T-cell (primary cell): Measurements from ENCODE around the gene CUX1. TPM values are rescaled to one million over a fixed set of nuclear protein-coding genes. Genes with fewer than 3 reads are reported as not detected.

Source experiments
- ATAC-seq, 4 experiments: fragments of 200-7000 bp in 3 of 4; fragments of 150-1000 bp in 1 of 4; cut with Tn5 transposase; replicated peaks in 1 of 4; 1 replicate in 3 of 4; 2 replicates in 1 of 4; pipeline ENCODE4 v1.10.0; 2021; ENCODE audit warnings: moderate library complexity in 3 of 4, mild to moderate bottlenecking in 2 of 4, moderate number of reproducible peaks in 1 of 4
- CTCF ChIA-PET, 2 donors: fragments of 300-600 bp; sonication (Branson Sonifier 250); formaldehyde crosslinking; loops; one replicate each; lab custom pipeline; 2022; ENCODE audit warnings: antibody characterized with exemption in 2 of 2; lab: Charles Lee
- POLR2A ChIA-PET, 2 donors: fragments of 300-600 bp; sonication (Branson Sonifier 250); formaldehyde crosslinking; loops; one replicate each; lab custom pipeline; 2022; ENCODE audit warnings: antibody characterized with exemption in 2 of 2; lab: Charles Lee
- DNase-seq, 35 experiments: peaks; one replicate each; pipeline versions ENCODE4 v3.0.0 to v3.0.0-alpha.2; 2013 to 2023
- H3K27ac ChIP-seq: one replicate; pipeline ENCODE4 v1.5.1; 2013; ENCODE audit warnings: low read length
- H3K27me3 ChIP-seq, 2 experiments: replicated peaks in 1 of 2; 1 replicate in 1 of 2; 2 replicates in 1 of 2; pipeline versions ENCODE4 v1.6.1 to v1.7.0; 2013; ENCODE audit warnings: low read length in 1 of 2, mixed read lengths in 1 of 2; ENCODE audit not compliant: control insufficient read depth in 2 of 2, insufficient read depth in 2 of 2; ENCODE audit errors: extremely low read depth in 1 of 2
- H3K36me3 ChIP-seq, 2 donors: 1 replicate in 1 of 2; 2 replicates in 1 of 2; pipeline versions ENCODE4 v1.6.1 to v1.7.0; 2013; ENCODE audit warnings: low read length in 1 of 2; ENCODE audit not compliant: control insufficient read depth in 2 of 2, insufficient read depth in 1 of 2; ENCODE audit errors: extremely low read depth in 1 of 2
- H3K4me1 ChIP-seq, 2 experiments: 1 replicate in 1 of 2; 2 replicates in 1 of 2; pipeline versions ENCODE4 v1.6.1 to v1.7.0; 2013; ENCODE audit warnings: low read length in 2 of 2, mixed read lengths in 1 of 2; ENCODE audit not compliant: insufficient read depth in 2 of 2, control insufficient read depth in 1 of 2; ENCODE audit errors: extremely low read depth in 1 of 2
- H3K4me3 ChIP-seq, 2 donors: 1 replicate in 1 of 2; 2 replicates in 1 of 2; pipeline versions ENCODE4 v1.5.1 to v1.7.0; 2013; ENCODE audit warnings: mild to moderate bottlenecking in 2 of 2, low read length in 1 of 2, moderate library complexity in 1 of 2; ENCODE audit not compliant: control insufficient read depth in 1 of 2; ENCODE audit errors: extremely low read depth in 1 of 2
- H3K9me3 ChIP-seq: 2 replicates; pipeline ENCODE4 v1.7.0; 2013
- H3K27ac Mint-ChIP-seq, 2 donors: one replicate each; pipeline ENCODE4 v1.8.0; 2020 to 2021; ENCODE audit warnings: mild to moderate bottlenecking in 2 of 2, mixed read lengths in 2 of 2
- H3K27me3 Mint-ChIP-seq, 2 donors: one replicate each; pipeline ENCODE4 v1.8.0; 2021 to 2022; ENCODE audit warnings: mixed read lengths in 2 of 2
- H3K36me3 Mint-ChIP-seq: one replicate; pipeline ENCODE4 v1.8.0; 2021; ENCODE audit warnings: mixed read lengths
- H3K4me1 Mint-ChIP-seq, 3 donors: one replicate each; pipeline ENCODE4 v1.8.0; 2020 to 2022; ENCODE audit warnings: mixed read lengths in 3 of 3, mild to moderate bottlenecking in 1 of 3
- H3K4me3 Mint-ChIP-seq, 3 donors: one replicate each; pipeline ENCODE4 v1.8.0; 2020 to 2022; ENCODE audit warnings: mild to moderate bottlenecking in 3 of 3, mixed read lengths in 3 of 3, moderate library complexity in 3 of 3
- H3K9me3 Mint-ChIP-seq, 3 donors: one replicate each; pipeline ENCODE4 v1.8.0; 2020 to 2022; ENCODE audit warnings: mixed read lengths in 3 of 3
- WGBS: methylation state at CpG from one replicate; pipeline ENCODE4 v1.1.5; 2013; ENCODE audit warnings: missing lambda C conversion rate; ENCODE audit not compliant: insufficient coverage; 5-methylcytosine and 5-hydroxymethylcytosine counted together
- total RNA-seq, 35 experiments: library from RNA in 6 of 35; stranded (reverse) in 6 of 35; fragments of 120-200 nt in 1 of 35; gene quantifications; one replicate each; pipeline versions ENCODE4 v1.2.1 to v1.2.4 and lab custom pipeline; 2013 to 2026

CUX1 gene
- total RNA-seq, 5 donors from 2014 or later (not counting 1 experiment from before 2014, with no cell fraction given): 36.9 to 50.2 (median 42.8) TPM

DNA sequence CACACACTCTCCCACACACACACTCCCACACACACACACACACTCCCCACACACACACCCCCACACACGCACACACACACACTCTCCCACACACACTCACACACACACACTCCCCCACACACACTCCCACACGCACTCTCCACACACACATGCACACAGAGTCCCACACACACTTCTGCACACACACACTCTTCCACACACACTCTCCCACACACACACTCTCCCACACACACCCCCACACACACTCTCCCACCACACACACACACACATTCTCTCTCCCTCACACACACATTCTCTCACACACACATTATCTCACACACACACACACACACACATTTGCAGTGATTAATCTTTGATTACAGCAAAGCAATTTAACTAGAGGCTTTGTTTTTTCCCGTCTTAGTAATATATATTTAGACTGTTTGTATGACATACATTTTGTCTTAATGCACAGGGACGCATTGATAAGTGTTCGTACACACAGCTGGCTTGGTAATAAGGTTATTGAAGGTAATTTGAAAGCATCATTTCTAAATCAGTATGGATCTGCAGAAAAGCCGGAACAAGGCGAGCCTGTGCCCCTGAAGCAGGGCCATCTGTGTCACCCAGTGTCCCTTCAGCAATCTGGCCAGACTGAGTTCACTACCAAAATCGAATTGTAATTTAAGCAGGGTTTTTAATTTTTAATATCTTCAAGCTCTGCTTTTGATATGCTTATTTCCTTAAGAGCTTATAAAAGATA is 399.3 kb downstream of the CUX1 start:
- H3K4me3 Mint-ChIP-seq: no peak overlapping the region
- 100% methylated on average over 2 of the region's 8 CpGs for WGBS
- no peak overlapping the region for H3K27ac Mint-ChIP-seq

DNA sequence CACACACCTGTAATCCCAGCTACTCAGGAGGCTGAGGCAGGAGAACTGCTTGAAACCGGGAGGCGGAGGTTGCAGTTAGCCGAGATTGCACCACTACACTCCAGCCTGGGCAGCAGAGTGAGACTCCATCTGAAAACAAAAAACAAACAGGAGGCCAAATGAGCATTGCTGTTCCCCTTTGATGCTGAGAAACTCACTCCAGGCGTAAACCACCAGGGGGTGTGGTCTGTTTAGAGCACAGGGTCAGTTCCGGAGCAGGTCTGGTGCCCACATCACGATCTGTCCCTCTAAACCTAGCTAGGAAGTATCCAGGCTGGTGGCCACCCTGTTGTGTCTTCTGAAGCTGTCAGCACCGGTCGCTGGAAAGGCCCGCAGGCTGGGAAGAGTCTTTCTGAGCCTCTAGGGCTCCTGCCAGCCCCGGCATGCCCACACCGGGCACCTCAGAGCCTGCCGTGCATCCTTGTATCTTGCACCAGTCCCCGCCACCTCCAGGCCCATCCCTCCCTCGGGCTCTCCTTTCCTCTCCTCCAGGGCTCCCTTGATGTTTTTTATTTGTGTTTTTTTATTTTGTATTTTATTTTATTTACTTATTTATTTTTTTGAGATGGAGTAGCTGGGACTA is 402.9 kb downstream of the CUX1 start:
- WGBS: 100% methylated on average over 6 of the region's 14 CpGs
- Histone ChIP-seq H3K27me3 (no peaks in the 10 kb centered on the region), H3K36me3 (peaks cover 0 to 18% of the 10 kb centered on the region in 2 donors), H3K27ac (no peak overlapping the region), H3K4me1 (no peaks in the 10 kb centered on the region), H3K4me3 (no peak overlapping the region), H3K9me3 (no peaks in the 10 kb centered on the region)
- Mint-ChIP-seq H3K36me3 (peaks cover 8% of the 10 kb centered on the region), H3K4me3 (no peak overlapping the region), H3K27ac (no peak overlapping the region), H3K9me3 (no peaks in the 10 kb centered on the region), H3K4me1 (peaks cover 0 to 5% (median 2%) of the 10 kb centered on the region in 3 donors), H3K27me3 (no peaks in the 10 kb centered on the region)
- DNase-seq (no peak), ATAC-seq (no peak)
- POLR2A ChIA-PET: interaction anchor here in 1 of 2 donors (0.6 kb wide), 1 partner anchor 78 kb away, joined by 3 read pairs; no protein-coding TSS in a partner anchor
- CTCF ChIA-PET: no interaction called here

More for the DNA sequence above, 399.3 kb downstream of the CUX1 start:
- no peaks in the 10 kb centered on the region for H3K27me3 Mint-ChIP-seq
- H3K9me3 Mint-ChIP-seq: no peaks in the 10 kb centered on the region
- Histone ChIP-seq H3K4me3 (no peak overlapping the region), H3K36me3 (peaks cover 4 to 18% of the 10 kb centered on the region in 2 donors), H3K4me1 (no peaks in the 10 kb centered on the region), H3K27me3 (no peaks in the 10 kb centered on the region), H3K27ac (no peak overlapping the region), H3K9me3 (no peaks in the 10 kb centered on the region)
- no peak for DNase-seq
- peaks cover 17% of the 10 kb centered on the region for H3K36me3 Mint-ChIP-seq
- H3K4me1 Mint-ChIP-seq: peaks cover 0 to 5% (median 0%) of the 10 kb centered on the region in 3 donors
- POLR2A ChIA-PET: interaction anchor here in 1 of 2 donors (0.7 kb wide), 1 partner anchor 523 kb away, joined by 8 read pairs; no protein-coding TSS in a partner anchor
- CTCF ChIA-PET: no interaction called here
- ATAC-seq: no peak

DNA sequence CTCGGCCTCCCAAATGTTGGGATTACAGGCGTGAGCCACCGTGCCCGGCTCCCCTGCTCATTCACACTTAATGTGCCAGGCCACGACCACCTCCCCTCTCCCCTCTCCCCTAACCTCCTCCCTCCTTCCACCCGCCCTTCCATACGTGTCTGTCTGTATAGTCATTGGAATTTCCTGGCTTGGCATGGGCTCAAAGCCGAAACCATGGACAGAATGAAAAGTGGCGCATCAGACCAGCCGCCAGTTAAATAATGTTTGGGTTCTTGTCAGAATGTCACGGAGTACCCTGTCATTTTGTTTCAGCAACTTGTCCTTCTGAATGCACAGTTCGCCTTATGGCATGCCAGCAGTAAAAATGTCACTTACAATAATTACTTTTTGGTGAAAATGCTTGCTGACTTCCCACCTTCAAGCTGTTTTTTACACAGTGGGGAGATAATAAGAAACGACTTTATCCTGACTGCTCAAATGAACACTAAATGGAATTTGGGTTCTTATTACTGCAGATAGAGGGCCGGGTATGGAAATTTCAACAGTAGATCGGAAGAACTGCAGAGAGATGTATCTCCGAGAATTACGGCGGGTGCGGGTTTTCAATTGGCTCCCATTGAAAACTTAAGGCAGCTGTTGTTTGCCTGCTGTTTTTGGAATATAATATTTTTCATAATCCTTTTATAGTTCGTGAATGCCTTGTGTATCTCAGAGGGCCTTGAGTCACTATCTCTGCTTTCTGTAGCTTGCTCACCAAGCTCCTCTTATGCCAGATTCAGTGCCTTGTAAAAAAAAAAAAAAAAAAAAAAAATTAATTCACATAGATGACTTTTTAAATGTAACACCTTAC is 403.8 kb downstream of the CUX1 start:
- Mint-ChIP-seq H3K4me1 (peaks cover 0 to 5% (median 2%) of the 10 kb centered on the region in 3 donors), H3K9me3 (no peaks in the 10 kb centered on the region), H3K4me3 (no peak overlapping the region), H3K27ac (no peak overlapping the region), H3K36me3 (peaks cover 5% of the 10 kb centered on the region), H3K27me3 (no peaks in the 10 kb centered on the region)
- ATAC-seq (no peak), DNase-seq (no peak)
- Histone ChIP-seq H3K27me3 (no peaks in the 10 kb centered on the region), H3K4me3 (no peak overlapping the region), H3K36me3 (peaks cover 2 to 18% of the 10 kb centered on the region in 2 donors), H3K9me3 (no peaks in the 10 kb centered on the region), H3K27ac (no peak overlapping the region), H3K4me1 (no peaks in the 10 kb centered on the region)
- ChIA-PET POLR2A (interaction anchor here in 1 of 2 donors (0.6 kb wide), 1 partner anchor 77 kb away, joined by 3 read pairs; no protein-coding TSS in a partner anchor), CTCF (interaction anchor here (0.7 to 1.0 kb wide), 3 partner anchors 11 to 1225 kb away, joined by 3 to 4 read pairs (median 3); no protein-coding TSS in a partner anchor)
- 93% methylated on average over 10 of the region's 20 CpGs for WGBS

DNA sequence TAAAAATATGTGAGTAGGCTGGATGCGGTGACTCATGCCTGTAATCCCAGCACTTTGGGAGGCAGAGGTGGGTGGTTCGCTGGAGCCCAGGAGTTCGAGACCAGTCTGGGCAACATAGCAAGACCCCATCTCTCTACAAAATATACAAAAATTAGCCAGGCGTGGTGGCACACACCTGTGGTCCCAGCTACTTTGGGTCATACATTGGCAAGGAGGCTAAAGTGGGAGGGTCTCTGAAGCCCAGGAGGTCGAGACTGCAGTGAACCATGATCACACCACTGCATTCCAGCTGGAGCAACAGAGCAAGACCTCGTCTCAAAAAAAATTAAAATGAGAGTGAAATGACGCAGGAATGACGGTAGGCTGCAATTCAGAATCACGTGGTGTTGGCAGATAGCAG is 404.5 kb downstream of the CUX1 start:
- ATAC-seq: no peak
- H3K36me3 Mint-ChIP-seq: peaks cover under 1% of the 10 kb centered on the region
- POLR2A ChIA-PET: no interaction called here
- Histone ChIP-seq H3K9me3 (no peaks in the 10 kb centered on the region), H3K4me1 (no peaks in the 10 kb centered on the region), H3K27me3 (no peaks in the 10 kb centered on the region), H3K4me3 (no peak overlapping the region), H3K36me3 (peaks cover 2 to 18% of the 10 kb centered on the region in 2 donors), H3K27ac (no peak overlapping the region)
- DNase-seq: no peak
- H3K4me3 Mint-ChIP-seq: no peak overlapping the region
- H3K27me3 Mint-ChIP-seq: no peaks in the 10 kb centered on the region
- H3K27ac Mint-ChIP-seq: no peak overlapping the region
- CTCF ChIA-PET: interaction anchor here in 1 of 2 donors (1.0 kb wide), 1 partner anchor 12 kb away, joined by 3 read pairs; no protein-coding TSS in a partner anchor
- H3K4me1 Mint-ChIP-seq: peaks cover 0 to 2% (median under 1%) of the 10 kb centered on the region in 3 donors
- 93% methylated on average over 3 of the region's 9 CpGs for WGBS
- no peaks in the 10 kb centered on the region for H3K9me3 Mint-ChIP-seq

DNA sequence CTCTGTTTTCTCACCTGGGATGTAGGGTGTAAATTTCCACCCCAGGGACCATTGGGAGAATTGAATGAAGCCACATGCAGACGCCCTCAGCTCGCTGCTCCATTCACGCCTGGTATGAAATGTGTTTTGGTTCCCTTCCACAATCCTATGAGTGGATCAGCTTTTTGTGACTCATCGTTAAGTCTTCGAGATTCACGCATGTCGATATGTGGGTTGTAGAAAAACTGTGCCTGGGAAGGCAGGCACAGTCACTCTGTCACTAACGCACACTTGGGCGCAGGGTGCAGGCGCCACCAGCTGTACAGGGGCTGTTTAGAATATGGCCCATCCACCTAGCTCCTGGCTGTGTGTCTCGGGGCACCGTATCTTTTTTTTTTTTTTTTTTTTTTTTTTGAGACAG is 405.0 kb downstream of the CUX1 start:
- no peaks in the 10 kb centered on the region for H3K9me3 ChIP-seq
- Mint-ChIP-seq H3K27ac (no peak overlapping the region), H3K36me3 (no peaks in the 10 kb centered on the region), H3K27me3 (no peaks in the 10 kb centered on the region), H3K4me3 (no peak overlapping the region), H3K9me3 (no peaks in the 10 kb centered on the region), H3K4me1 (peaks cover 0 to 2% (median 0%) of the 10 kb centered on the region in 3 donors)
- ATAC-seq: no peak
- H3K4me1 ChIP-seq: no peaks in the 10 kb centered on the region
- no peaks in the 10 kb centered on the region for H3K27me3 ChIP-seq
- no peak for DNase-seq
- POLR2A ChIA-PET: no interaction called here
- WGBS: 91% methylated on average over 10 of the region's 12 CpGs
- peaks cover 7 to 18% of the 10 kb centered on the region in 2 donors for H3K36me3 ChIP-seq
- CTCF ChIA-PET: no interaction called here
- no peak overlapping the region for H3K4me3 ChIP-seq
- no peak overlapping the region for H3K27ac ChIP-seq

DNA sequence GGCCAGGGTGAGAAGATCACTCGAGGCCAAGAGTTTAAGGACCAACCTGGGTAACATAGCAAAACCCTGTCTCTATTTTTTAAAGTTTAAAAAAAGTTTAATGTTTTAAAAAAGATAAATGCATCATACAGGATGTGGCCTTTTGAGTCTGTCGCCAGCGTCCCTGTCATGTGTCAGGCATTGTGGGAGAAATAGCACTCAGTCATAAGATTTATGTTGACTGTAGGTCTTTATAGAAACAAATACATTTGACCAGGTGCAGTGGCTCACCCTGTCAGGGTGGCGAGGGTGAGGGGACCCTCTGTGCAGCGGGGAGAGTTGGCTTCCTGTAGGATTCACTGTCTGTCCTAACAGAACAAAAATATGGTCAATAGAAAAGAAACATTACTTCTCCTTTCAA is 405.8 kb downstream of the CUX1 start:
- DNase-seq (no peak), ATAC-seq (no peak)
- Mint-ChIP-seq H3K4me3 (no peak overlapping the region), H3K27ac (peak overlapping the region in 1 of 2 donors; percentile 16), H3K36me3 (no peaks in the 10 kb centered on the region), H3K4me1 (peaks cover 0 to 2% (median 0%) of the 10 kb centered on the region in 3 donors), H3K27me3 (no peaks in the 10 kb centered on the region), H3K9me3 (no peaks in the 10 kb centered on the region)
- ChIA-PET CTCF (no interaction called here), POLR2A (no interaction called here)
- WGBS: 39% methylated on average over 2 of the region's 5 CpGs
- H3K4me1 ChIP-seq: no peaks in the 10 kb centered on the region
- no peak overlapping the region for H3K27ac ChIP-seq
- no peaks in the 10 kb centered on the region for H3K9me3 ChIP-seq
- no peak overlapping the region for H3K4me3 ChIP-seq
- no peaks in the 10 kb centered on the region for H3K27me3 ChIP-seq
- peaks cover 9 to 15% of the 10 kb centered on the region in 2 donors for H3K36me3 ChIP-seq
